BLaER1 (cell line): ENCODE results near the gene CTU2.

Source experiments
- H3K27ac ChIP-seq: shearing (Covaris generic); formaldehyde crosslinking; 2 replicates; pipeline ENCODE4 v1.8.1; 2022
- H3K27me3 ChIP-seq: shearing (Covaris generic); formaldehyde crosslinking; 2 replicates; pipeline ENCODE4 v1.8.1; 2022
- H3K36me3 ChIP-seq: shearing (Covaris generic); formaldehyde crosslinking; 2 replicates; pipeline ENCODE4 v1.8.1; 2022
- H3K4me1 ChIP-seq: shearing (Covaris generic); formaldehyde crosslinking; 2 replicates; pipeline ENCODE4 v1.8.1; 2022
- H3K4me2 ChIP-seq: shearing (Covaris generic); formaldehyde crosslinking; 2 replicates; pipeline ENCODE4 v1.8.1; 2022
- H3K4me3 ChIP-seq: shearing (Covaris generic); formaldehyde crosslinking; 2 replicates; pipeline ENCODE4 v1.8.1; 2022
- H3K9ac ChIP-seq: shearing (Covaris generic); formaldehyde crosslinking; 2 replicates; pipeline ENCODE4 v1.8.1; 2022
- H3K9me3 ChIP-seq: shearing (Covaris generic); formaldehyde crosslinking; 2 replicates; pipeline ENCODE4 v1.8.1; 2022
- H4K20me1 ChIP-seq: shearing (Covaris generic); formaldehyde crosslinking; 2 replicates; pipeline ENCODE4 v1.8.1; 2022
- Cebpa-rat ChIP-seq: shearing (Covaris generic); IDR thresholded peaks from 2 replicates; pipeline ENCODE4 v1.8.1; 2022

CTU2 gene

DNA sequence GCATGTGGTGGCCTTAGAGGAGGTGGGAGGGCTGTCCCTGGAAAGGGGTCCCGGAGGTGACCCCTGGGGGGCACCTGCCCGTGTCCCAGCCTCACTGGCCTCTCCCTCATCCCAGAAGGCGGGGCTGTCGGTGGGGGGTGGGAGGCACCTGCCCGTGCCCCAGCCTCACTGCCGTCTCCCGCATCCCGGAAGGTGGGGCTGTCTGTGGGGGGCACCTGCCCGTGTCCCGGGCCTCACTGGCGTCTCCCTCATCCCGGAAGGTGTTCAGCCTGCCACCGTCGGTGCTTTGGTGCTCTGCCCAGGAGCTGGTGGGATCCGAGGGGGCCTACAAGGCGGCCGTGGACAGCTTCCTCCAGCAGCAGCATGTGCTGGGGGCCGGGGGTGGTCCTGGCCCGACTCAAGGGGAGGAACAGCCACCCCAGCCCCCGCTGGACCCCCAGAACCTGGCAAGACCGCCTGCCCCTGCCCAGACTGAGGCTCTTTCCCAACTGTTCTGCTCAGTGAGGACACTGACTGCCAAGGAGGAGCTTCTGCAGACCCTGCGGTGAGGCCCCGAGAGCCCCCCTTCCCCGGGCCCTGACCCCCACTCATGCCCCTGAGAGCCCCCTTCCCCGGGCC, 6.2 kb downstream of the CTU2 start:
- Histone ChIP-seq H3K4me3 (no peak overlapping the region), H3K4me1 (peaks cover 34% of the 10 kb centered on the region), H3K9me3 (no peaks in the 10 kb centered on the region), H3K27me3 (no peaks in the 10 kb centered on the region), H3K36me3 (peaks cover 86% of the 10 kb centered on the region), H3K9ac (no peak overlapping the region), H3K4me2 (no peak overlapping the region), H4K20me1 (peaks cover 95% of the 10 kb centered on the region), H3K27ac (no peak overlapping the region)
- no peak for TF ChIP-seq Cebpa-rat

DNA sequence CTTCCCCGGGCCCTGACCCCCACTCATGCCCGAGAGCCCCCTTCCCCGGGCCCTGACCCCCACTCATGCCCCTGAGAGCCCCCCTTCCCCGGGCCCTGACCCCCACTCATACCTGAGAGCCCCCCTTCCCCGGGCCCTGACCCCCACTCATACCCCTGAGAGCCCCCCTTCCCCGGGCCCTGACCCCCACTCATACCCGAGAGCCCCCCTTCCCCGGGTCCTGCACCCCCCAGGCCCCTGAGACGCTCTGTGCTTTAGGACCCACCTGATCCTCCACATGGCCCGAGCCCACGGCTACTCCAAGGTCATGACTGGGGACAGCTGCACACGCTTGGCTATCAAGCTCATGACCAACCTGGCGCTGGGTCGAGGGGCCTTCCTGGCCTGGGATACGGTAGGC, 6.8 kb downstream of the CTU2 start:
- no peak for TF ChIP-seq Cebpa-rat
- peaks cover 34% of the 10 kb centered on the region for H3K4me1 ChIP-seq
- H3K36me3 ChIP-seq = peaks cover 90% of the 10 kb centered on the region
- peaks cover 95% of the 10 kb centered on the region for H4K20me1 ChIP-seq
- H3K4me3 ChIP-seq = no peak overlapping the region
- H3K27me3 ChIP-seq = no peaks in the 10 kb centered on the region
- no peak overlapping the region for H3K4me2 ChIP-seq
- no peak overlapping the region for H3K27ac ChIP-seq
- H3K9me3 ChIP-seq = no peaks in the 10 kb centered on the region
- no peak overlapping the region for H3K9ac ChIP-seq

DNA sequence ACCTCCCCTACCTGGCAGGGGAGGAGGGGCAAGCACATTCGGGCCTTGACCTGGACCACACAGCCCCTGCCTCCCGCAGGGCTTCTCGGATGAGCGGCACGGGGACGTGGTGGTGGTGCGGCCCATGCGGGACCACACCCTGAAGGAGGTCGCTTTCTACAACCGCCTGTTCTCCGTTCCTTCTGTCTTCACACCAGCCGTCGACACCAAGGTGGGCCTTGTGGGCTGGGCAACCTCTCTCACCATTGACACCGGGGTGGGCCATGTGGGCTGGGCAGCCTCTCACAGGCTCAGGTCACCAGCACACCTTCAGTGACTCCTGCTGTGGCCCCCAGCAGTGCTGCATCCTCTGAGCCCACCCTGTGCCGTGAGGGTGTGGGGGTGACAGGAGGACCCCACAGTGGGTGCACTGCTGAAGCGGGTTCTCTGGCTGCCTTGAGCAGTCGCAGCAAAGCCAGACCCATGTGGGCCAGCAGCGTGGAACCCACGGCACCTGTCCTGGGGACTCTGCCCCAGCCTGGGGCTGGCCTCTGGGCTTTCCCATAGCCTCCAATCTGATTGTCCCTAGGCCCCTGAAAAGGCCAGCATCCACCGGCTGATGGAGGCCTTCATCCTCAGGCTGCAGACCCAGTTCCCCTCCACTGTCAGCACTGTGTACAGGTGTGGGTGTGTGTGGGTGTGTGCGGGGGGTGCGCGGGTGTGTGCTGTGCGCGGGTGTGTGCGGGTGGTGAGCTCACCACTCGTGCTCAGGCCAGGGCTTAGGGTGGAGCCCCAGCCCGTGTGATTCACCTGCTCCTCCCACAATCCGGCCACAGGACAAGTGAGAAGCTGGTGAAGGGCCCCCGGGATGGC, 7.5 kb downstream of the CTU2 start:
- H3K4me1 ChIP-seq = peaks cover 35% of the 10 kb centered on the region
- H3K36me3 ChIP-seq = peaks cover 91% of the 10 kb centered on the region
- H3K9me3 ChIP-seq = no peaks in the 10 kb centered on the region
- H3K4me3 ChIP-seq = no peak overlapping the region
- no peak overlapping the region for H3K9ac ChIP-seq
- H4K20me1 ChIP-seq = peaks cover 95% of the 10 kb centered on the region
- H3K27ac ChIP-seq = no peak overlapping the region
- TF ChIP-seq Cebpa-rat = no peak
- H3K4me2 ChIP-seq = no peak overlapping the region
- no peaks in the 10 kb centered on the region for H3K27me3 ChIP-seq

DNA sequence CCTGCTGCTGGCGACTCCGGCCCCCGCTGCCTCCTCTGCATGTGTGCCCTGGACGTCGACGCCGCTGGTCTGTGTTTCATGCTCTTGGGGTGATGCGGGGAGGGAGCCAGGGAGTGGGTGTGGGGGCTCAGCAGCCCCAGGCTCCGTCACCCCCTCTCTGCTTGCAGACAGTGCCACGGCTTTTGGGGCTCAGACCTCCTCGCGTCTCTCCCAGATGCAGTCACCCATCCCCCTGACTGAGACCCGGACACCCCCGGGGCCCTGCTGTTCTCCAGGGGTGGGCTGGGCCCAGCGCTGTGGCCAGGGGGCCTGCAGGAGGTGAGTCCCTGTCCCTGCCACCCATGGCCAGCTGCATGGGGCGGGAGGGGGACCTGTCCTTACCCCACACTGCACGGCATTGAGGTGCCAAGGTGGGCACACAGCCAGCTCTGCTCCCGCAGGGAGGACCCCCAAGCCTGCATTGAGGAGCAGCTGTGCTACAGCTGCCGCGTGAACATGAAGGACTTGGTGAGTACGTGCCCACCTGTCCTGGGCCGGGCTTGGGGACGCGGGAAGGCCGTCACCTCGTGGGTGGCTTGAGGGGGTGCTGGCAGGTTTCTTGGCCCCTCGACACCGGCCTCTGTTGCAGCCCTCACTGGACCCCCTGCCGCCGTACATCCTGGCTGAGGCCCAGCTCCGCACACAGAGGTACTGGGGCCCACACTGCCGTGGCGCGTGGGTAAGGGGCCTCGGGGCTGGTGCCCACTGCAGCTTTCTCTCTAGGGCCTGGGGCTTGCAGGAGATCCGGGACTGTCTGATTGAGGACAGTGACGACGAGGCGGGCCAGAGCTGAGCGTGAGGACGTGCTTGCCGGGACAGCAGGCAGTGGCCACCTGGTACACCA, 8.4 kb downstream of the CTU2 start:
- peaks cover 40% of the 10 kb centered on the region for H3K4me1 ChIP-seq
- no peak overlapping the region for H3K4me3 ChIP-seq
- H3K27ac ChIP-seq = no peak overlapping the region
- TF ChIP-seq Cebpa-rat = no peak
- H3K36me3 ChIP-seq = peaks cover 91% of the 10 kb centered on the region
- H3K9ac ChIP-seq = no peak overlapping the region
- no peaks in the 10 kb centered on the region for H3K27me3 ChIP-seq
- H4K20me1 ChIP-seq = peaks cover 95% of the 10 kb centered on the region
- no peaks in the 10 kb centered on the region for H3K9me3 ChIP-seq
- no peak overlapping the region for H3K4me2 ChIP-seq

DNA sequence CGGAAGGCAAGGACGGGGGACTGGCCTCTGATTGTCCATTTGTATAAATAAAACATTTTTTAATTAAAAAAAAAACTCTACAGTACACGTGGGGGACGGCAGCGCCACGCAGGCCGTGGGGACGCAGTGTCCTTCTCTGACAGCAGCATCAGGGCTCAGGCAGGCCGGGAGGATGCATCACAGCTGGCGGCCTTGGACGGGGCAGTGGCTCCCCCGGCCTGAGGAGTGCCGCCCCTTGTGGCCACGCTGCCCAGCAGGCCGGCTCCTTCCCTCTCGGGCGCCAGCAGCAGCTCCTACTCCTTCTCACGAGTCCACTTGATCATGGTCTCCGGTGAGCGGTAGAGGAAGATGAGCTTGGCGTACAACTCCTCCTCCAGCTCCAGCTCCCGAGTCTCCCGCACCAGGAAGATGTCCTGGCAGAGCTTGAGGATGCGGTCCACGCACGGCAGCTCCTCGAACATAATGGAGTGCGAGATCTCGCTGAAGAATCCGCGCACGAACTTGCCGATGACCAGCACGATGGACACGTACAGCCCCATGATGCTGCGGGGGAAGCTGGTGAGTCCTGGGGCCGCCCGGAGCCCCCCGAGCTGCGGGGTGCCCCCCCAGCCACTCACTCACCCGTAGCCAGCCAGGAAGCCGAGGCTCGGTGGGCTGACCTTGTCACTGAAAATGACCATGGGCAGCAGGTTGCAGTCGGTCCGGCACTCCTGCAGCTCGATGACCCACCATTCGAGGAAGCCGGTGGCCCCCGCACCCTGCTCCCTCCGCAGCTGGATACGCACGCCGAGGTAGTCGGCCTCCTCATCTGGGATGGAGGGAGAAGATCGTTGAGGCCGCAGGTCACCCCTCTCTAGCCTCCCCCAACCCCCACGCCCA, 9.2 kb downstream of the CTU2 start:
- Histone ChIP-seq H4K20me1 (peaks cover 92% of the 10 kb centered on the region), H3K27ac (no peak overlapping the region), H3K4me3 (no peak overlapping the region), H3K9me3 (no peaks in the 10 kb centered on the region), H3K27me3 (no peaks in the 10 kb centered on the region), H3K4me2 (no peak overlapping the region), H3K36me3 (peaks cover 91% of the 10 kb centered on the region), H3K4me1 (peaks cover 38% of the 10 kb centered on the region), H3K9ac (no peak overlapping the region)
- TF ChIP-seq Cebpa-rat = no peak

DNA sequence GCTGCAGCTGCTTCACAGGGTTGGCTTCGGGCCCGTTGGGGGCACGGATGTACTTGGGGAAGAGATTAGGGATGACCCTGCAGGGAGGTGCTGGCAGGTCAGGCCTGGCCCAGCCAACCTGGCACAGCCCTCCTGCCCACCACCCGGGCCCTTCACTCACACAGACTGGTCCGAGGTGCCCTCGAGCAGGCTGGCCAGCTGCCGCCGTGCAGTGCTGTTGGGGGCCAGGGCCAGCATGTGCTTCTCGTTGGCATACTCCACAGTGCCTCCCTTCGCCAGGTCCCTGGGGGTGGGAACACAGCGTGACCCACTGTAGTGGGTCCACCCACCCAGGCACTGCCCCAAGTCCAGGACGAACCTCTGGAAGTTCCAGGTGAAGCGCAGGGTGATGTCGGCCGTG, 9.9 kb downstream of the CTU2 start:
- no peak overlapping the region for H3K9ac ChIP-seq
- H4K20me1 ChIP-seq = peaks cover 86% of the 10 kb centered on the region
- TF ChIP-seq Cebpa-rat = no peak
- H3K27ac ChIP-seq = no peak overlapping the region
- H3K4me2 ChIP-seq = no peak overlapping the region
- no peak overlapping the region for H3K4me3 ChIP-seq
- no peaks in the 10 kb centered on the region for H3K9me3 ChIP-seq
- H3K4me1 ChIP-seq = peaks cover 32% of the 10 kb centered on the region
- peaks cover 91% of the 10 kb centered on the region for H3K36me3 ChIP-seq
- H3K27me3 ChIP-seq = no peaks in the 10 kb centered on the region

DNA sequence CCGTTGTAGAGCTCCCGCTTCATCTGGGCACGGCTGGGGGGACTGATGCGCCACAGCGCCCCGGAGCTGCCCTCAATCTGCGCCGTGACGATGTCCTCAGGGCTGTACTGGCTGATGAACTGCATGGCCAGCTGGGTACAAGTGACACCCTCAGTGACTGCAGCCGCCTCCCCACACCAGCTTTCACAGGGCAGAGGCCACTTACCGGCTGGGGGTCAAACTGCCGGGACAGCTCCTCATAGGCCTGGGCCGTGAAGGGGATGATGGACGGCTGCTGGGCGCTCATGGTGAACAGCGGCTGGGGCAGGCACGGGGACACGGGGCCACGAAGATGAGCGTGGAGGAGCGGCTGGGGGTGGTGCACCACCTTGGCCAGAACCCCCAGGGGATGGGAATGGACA, 10.3 kb downstream of the CTU2 start:
- no peak for TF ChIP-seq Cebpa-rat
- Histone ChIP-seq H3K9me3 (no peaks in the 10 kb centered on the region), H4K20me1 (peaks cover 82% of the 10 kb centered on the region), H3K4me2 (no peak overlapping the region), H3K4me3 (no peak overlapping the region), H3K36me3 (peaks cover 92% of the 10 kb centered on the region), H3K27ac (no peak overlapping the region), H3K4me1 (peaks cover 28% of the 10 kb centered on the region), H3K27me3 (no peaks in the 10 kb centered on the region), H3K9ac (no peak overlapping the region)

DNA sequence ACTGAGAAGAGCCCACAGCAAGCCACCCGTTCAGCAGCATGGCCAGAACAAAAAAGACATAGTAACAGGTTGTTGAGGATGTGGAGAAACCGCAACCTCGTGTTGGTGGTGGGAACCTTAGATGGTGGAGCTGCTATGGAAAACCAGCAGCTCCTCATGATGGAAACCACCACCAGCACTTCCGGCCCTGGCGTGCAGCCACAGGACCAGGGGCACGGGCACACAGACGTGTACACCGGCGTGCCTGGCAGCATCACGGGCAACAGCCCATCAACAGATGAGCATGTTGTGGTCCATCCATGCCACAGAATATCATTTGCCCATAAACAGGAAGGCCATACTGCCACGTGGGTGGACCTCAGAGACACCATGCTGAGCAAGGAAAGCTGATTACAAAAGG, 11.9 kb downstream of the CTU2 start:
- Histone ChIP-seq H3K9ac (no peak overlapping the region), H3K4me3 (no peak overlapping the region), H3K36me3 (peaks cover 98% of the 10 kb centered on the region), H4K20me1 (peaks cover 83% of the 10 kb centered on the region), H3K27me3 (no peaks in the 10 kb centered on the region), H3K4me1 (peaks cover 27% of the 10 kb centered on the region), H3K9me3 (no peaks in the 10 kb centered on the region), H3K4me2 (peak overlapping the region; percentile 34), H3K27ac (no peak overlapping the region)
- no peak for TF ChIP-seq Cebpa-rat

DNA sequence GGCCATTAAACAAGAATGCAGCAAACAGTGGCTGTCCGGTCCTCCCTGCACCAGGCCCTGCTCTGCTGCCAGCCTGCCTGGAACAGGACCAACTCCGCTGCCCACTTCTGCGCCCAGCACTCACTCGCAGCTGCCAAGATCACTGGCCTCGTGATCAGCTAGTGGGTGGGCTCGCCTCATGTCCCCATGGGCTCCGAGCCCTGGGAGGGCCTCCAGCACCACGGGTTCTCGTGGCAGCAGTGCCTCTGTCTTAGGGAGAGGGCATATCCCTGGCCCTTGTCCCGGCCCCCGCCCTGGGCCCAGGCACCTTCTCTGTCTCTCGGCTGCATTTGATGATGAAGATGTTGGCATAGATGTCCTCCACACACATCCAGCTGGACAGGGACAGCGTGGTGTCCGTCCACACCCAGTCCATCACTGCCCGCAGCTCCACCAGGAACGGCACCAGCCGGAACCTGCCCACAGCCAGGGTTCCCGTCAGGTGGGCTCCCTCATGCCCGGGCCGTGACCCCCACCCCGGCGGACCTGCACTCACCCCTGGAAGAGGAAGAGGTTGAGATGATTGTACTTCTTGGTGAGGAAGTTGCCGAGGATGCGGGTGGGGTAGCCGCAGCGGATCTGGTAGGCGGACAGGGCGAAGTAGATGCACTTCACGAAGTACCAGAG, 13.1 kb downstream of the CTU2 start:
- H3K4me1 ChIP-seq = peaks cover 27% of the 10 kb centered on the region
- no peak overlapping the region for H3K27ac ChIP-seq
- H3K9me3 ChIP-seq = no peaks in the 10 kb centered on the region
- no peak for TF ChIP-seq Cebpa-rat
- peaks cover 83% of the 10 kb centered on the region for H4K20me1 ChIP-seq
- no peaks in the 10 kb centered on the region for H3K27me3 ChIP-seq
- H3K4me2 ChIP-seq = no peak overlapping the region
- H3K36me3 ChIP-seq = peaks cover 98% of the 10 kb centered on the region
- H3K4me3 ChIP-seq = no peak overlapping the region
- no peak overlapping the region for H3K9ac ChIP-seq
